Measurements from ENCODE around the gene TREML2.

Gene TREML2

GRCh38 chr6:41177287-41177686 is 23.7 kb downstream of the TREML2 start:
- no peak for DNase-seq (ENCODE audit: low read depth)

- no peak for DNase-seq (ENCODE audit: low read depth)
Observed at GRCh38 chr6:41176189-41176588, 24.8 kb downstream of the TREML2 start.

GRCh38 chr6:41175084-41175483 is 25.9 kb downstream of the TREML2 start:
- DNase-seq (ENCODE audit: low read depth) = no peak

- DNase-seq (ENCODE audit: low read depth) = no peak
Observed at GRCh38 chr6:41174610-41175009, 26.3 kb downstream of the TREML2 start.

GRCh38 chr6:41171908-41172307 is 29.0 kb downstream of the TREML2 start:
- DNase-seq (ENCODE audit: low read depth) = no peak

- no peak for DNase-seq (ENCODE audit: low read depth)
Observed at GRCh38 chr6:41170547-41171160, 30.3 kb downstream of the TREML2 start.

GRCh38 chr6:41167173-41167963 is 33.6 kb downstream of the TREML2 start:
- DNase-seq (ENCODE audit: low read depth) = no peak

GRCh38 chr6:41164551-41165120 is 36.3 kb downstream of the TREML2 start:
- no peak for DNase-seq (ENCODE audit: low read depth)

GRCh38 chr6:41163419-41163717 is 37.6 kb downstream of the TREML2 start:
- DNase-seq (ENCODE audit: low read depth) = no peak

- no peak for DNase-seq (ENCODE audit: low read depth)
Observed at GRCh38 chr6:41162687-41163418, 38.1 kb downstream of the TREML2 start, which contains the start of gene TREM2. Gene TREM2 (minus strand): TSS chr6:41163116. CDS start chr6:41163082, 34 bp downstream.

GRCh38 chr6:41161851-41162552 is 38.9 kb downstream of the TREML2 start:
- no peak for DNase-seq (ENCODE audit: low read depth)

GRCh38 chr6:41161380-41161779 is 39.6 kb downstream of the TREML2 start:
- DNase-seq (ENCODE audit: low read depth) = no peak

- no peak for DNase-seq (ENCODE audit: low read depth)
Observed at GRCh38 chr6:41160933-41161332, 40.0 kb downstream of the TREML2 start.

GRCh38 chr6:41159415-41160082 is 41.4 kb downstream of the TREML2 start:
- DNase-seq (ENCODE audit: low read depth) = no peak

GRCh38 chr6:41157323-41157722 is 43.6 kb downstream of the TREML2 start:
- DNase-seq (ENCODE audit: low read depth) = no peak

GRCh38 chr6:41156771-41157170 is 44.2 kb downstream of the TREML2 start:
- no peak for DNase-seq (ENCODE audit: low read depth)

GRCh38 chr6:41156001-41156400 is 44.9 kb downstream of the TREML2 start:
- no peak for DNase-seq (ENCODE audit: low read depth)

GRCh38 chr6:41155132-41155805 is 45.7 kb downstream of the TREML2 start:
- no peak for DNase-seq (ENCODE audit: low read depth)

GRCh38 chr6:41153992-41154625 is 46.8 kb downstream of the TREML2 start, which contains the start of gene TREML1:
Gene TREML1 (minus strand): TSS chr6:41154347. CDS start chr6:41154288, 59 bp downstream.
- no peak for DNase-seq (ENCODE audit: low read depth)

- no peak for DNase-seq (ENCODE audit: low read depth)
Observed at GRCh38 chr6:41153451-41153850, 47.5 kb downstream of the TREML2 start.
